HL-60 (cell line): Measurements from ENCODE around the gene PRSS22.

Source experiments
- CTCF ChIP-seq: IDR thresholded peaks from one replicate; pipeline ENCODE4 v1.5.1; 2011; ENCODE audit warnings: low read length, control low read depth, inconsistent platforms; ENCODE audit not compliant: insufficient read depth
- GABPA ChIP-seq: IDR thresholded peaks from 2 replicates; pipeline ENCODE4 v1.6.1; 2012; ENCODE audit warnings: low read depth
- POLR2AphosphoS5 ChIP-seq: IDR thresholded peaks from 2 replicates; pipeline ENCODE4 v1.6.1; 2012; ENCODE audit warnings: low read depth
- REST ChIP-seq: IDR thresholded peaks from 2 replicates; pipeline ENCODE4 v1.6.1; 2012; ENCODE audit warnings: low read depth; ENCODE audit not compliant: insufficient replicate concordance
- SPI1 ChIP-seq: IDR thresholded peaks from 2 replicates; pipeline ENCODE4 v1.6.1; 2012; ENCODE audit warnings: low read depth, mild to moderate bottlenecking, borderline replicate concordance

GRCh38 chr16:2853531-2854073 lies 4.4 kb downstream of the PRSS22 start:
- TF ChIP-seq CTCF (no peak), GABPA (no peak), POLR2AphosphoS5 (no peak), REST (no peak), SPI1 (no peak)
